Endothelial cell of umbilical vein (primary cell): ENCODE data around the gene AUTS2. TPM values are rescaled to one million over a fixed set of nuclear protein-coding genes. Genes with fewer than 3 reads are reported as not detected.

Experiments used
- BruUV-seq: library from RNA; stranded (reverse); fragments of 400-500 nt; replicated peaks from 2 replicates; lab custom pipeline; 2021; lab: Mats Ljungman, UMichigan
- CTCF ChIA-PET: fragments of 300-600, 350-600 bp; sonication (Branson Sonifier 250); formaldehyde crosslinking; loops from one replicate; lab custom pipeline; 2021; ENCODE audit warnings: antibody characterized with exemption, inconsistent platforms; lab: Charles Lee
- POLR2A ChIA-PET: fragments of 300-600, 350-600 bp; sonication (Branson Sonifier 250); formaldehyde crosslinking; loops from one replicate; lab custom pipeline; 2021; ENCODE audit warnings: antibody characterized with exemption, inconsistent platforms; lab: Charles Lee
- DNase-seq: peaks from one replicate; pipeline ENCODE4 v3.0.0-alpha.2; 2011; ENCODE audit warnings: low read depth, low spot score
- FAIRE-seq: peaks from 2 replicates; lab custom pipeline; 2011; peaks lifted over from hg19 to GRCh38; lab: Jason Lieb, UNC
- H2AFZ ChIP-seq: 2 replicates; pipeline ENCODE4 v1.6.0; 2012; ENCODE audit warnings: low read depth, low read length, control low read depth, inconsistent platforms
- H3K27ac ChIP-seq: 2 replicates; pipeline ENCODE4 v1.5.1; 2011; ENCODE audit warnings: low read depth, mild to moderate bottlenecking, control low read depth, low read length, moderate library complexity; ENCODE audit not compliant: insufficient read depth
- H3K27me3 ChIP-seq, 2 experiments: 2 replicates each; pipeline versions ENCODE4 v1.6.0 to v1.6.1; 2011; ENCODE audit warnings: low read length in 2 of 2, mixed read lengths in 1 of 2; ENCODE audit not compliant: control insufficient read depth in 2 of 2, insufficient read depth in 2 of 2
- H3K36me3 ChIP-seq, 2 experiments: 2 replicates in 1 of 2; 3 replicates in 1 of 2; pipeline ENCODE4 v1.5.1; 2011; ENCODE audit warnings: low read length in 2 of 2, mild to moderate bottlenecking in 1 of 2, moderate library complexity in 1 of 2; ENCODE audit not compliant: control insufficient read depth in 2 of 2, insufficient read depth in 2 of 2; ENCODE audit errors: extremely low read depth in 1 of 2
- H3K4me1 ChIP-seq: 3 replicates; pipeline ENCODE4 v1.5.1; 2011; ENCODE audit warnings: mild to moderate bottlenecking, low read length; ENCODE audit not compliant: control insufficient read depth, insufficient read depth; ENCODE audit errors: extremely low read depth
- H3K4me2 ChIP-seq: 2 replicates; pipeline ENCODE4 v1.6.1; 2011; ENCODE audit warnings: low read length, control low read depth, mixed read lengths; ENCODE audit not compliant: insufficient read depth
- H3K4me3 ChIP-seq, 3 experiments: fragments of 200-600 bp in 1 of 3; sonication (generic), shearing (Covaris generic) in 1 of 3; replicated peaks in 1 of 3; 2 replicates each; pipeline ENCODE4 v1.5.1; 2011 to 2016; ENCODE audit warnings: control low read depth in 3 of 3, low read length in 3 of 3, mild to moderate bottlenecking in 2 of 3, inconsistent platforms in 1 of 3, low read depth in 1 of 3, moderate library complexity in 1 of 3; ENCODE audit not compliant: insufficient read depth in 1 of 3
- H3K79me2 ChIP-seq: 2 replicates; pipeline ENCODE4 v1.6.0; 2012; ENCODE audit warnings: low read length, inconsistent platforms; ENCODE audit not compliant: control insufficient read depth, insufficient read depth
- H3K9ac ChIP-seq: replicated peaks from 2 replicates; pipeline ENCODE3; 2011; ENCODE audit warnings: low read length, control low read depth; ENCODE audit not compliant: insufficient read depth; ENCODE audit errors: extremely low read depth
- H3K9me1 ChIP-seq: replicated peaks from 3 replicates; pipeline ENCODE4 v1.6.0; 2011; ENCODE audit warnings: mild to moderate bottlenecking, low read length; ENCODE audit not compliant: control insufficient read depth, insufficient read depth; ENCODE audit errors: extremely low read depth
- H3K9me3 ChIP-seq: replicated peaks from 2 replicates; pipeline ENCODE4 v1.5.1; 2012; ENCODE audit warnings: low read length, inconsistent platforms; ENCODE audit not compliant: control insufficient read depth, insufficient read depth
- H4K20me1 ChIP-seq: replicated peaks from 2 replicates; pipeline ENCODE3; 2011; ENCODE audit warnings: mild to moderate bottlenecking, low read length; ENCODE audit not compliant: control insufficient read depth, insufficient read depth; ENCODE audit errors: extremely low read depth
- EZH2 ChIP-seq: IDR thresholded peaks from 2 replicates; pipeline ENCODE4 v1.6.1; 2012; ENCODE audit warnings: borderline replicate concordance, low read depth, mild to moderate bottlenecking, moderate library complexity, low read length, inconsistent platforms; ENCODE audit not compliant: severe bottlenecking
- FOS ChIP-seq: IDR thresholded peaks from 2 replicates; pipeline ENCODE4 v1.6.1; 2011; ENCODE audit warnings: mild to moderate bottlenecking, low read length, moderate library complexity, borderline replicate concordance; ENCODE audit not compliant: insufficient read depth
- GATA2 ChIP-seq: IDR thresholded peaks from 2 replicates; pipeline ENCODE4 v1.7.0; 2011; ENCODE audit warnings: low read depth, mild to moderate bottlenecking, moderate library complexity, mixed read lengths, low read length; ENCODE audit not compliant: insufficient read length, insufficient read depth
- JUN ChIP-seq: IDR thresholded peaks from 2 replicates; pipeline ENCODE4 v1.6.1; 2011; ENCODE audit warnings: borderline replicate concordance, low read depth; ENCODE audit not compliant: insufficient read length, insufficient read depth
- MYC ChIP-seq: IDR thresholded peaks from one replicate; pipeline ENCODE4 v1.6.1; 2011; ENCODE audit warnings: mild to moderate bottlenecking, low read depth, low read length
- POLR2A ChIP-seq: IDR thresholded peaks from 2 replicates; pipeline ENCODE4 v1.6.1; 2012; ENCODE audit warnings: low read depth, mild to moderate bottlenecking, control low read depth, low read length
- POLR2AphosphoS5 ChIP-seq: IDR thresholded peaks from 2 replicates; pipeline ENCODE4 v1.6.1; 2012; ENCODE audit warnings: low read depth, mild to moderate bottlenecking, control low read depth, low read length, moderate library complexity; ENCODE audit not compliant: insufficient read depth
- dilution Hi-C: fragments of 300-500 bp; cut with MboI; formaldehyde crosslinking; loops from one replicate; pipeline ENCODE4 v1.15.0; 2019; ENCODE audit warnings: low sequenced_read_pairs; ENCODE audit not compliant: extremely low pct_ligation_motif_present
- intact Hi-C: fragments of 100-400 bp; cut with micrococcal nuclease; formaldehyde crosslinking; loops from one replicate; pipeline ENCODE4 v1.10.0; 2022
- polyA plus RNA-seq, 4 experiments: library from polyadenylated mRNA; depleted of rRNA in 3 of 4; stranded (reverse) in 3 of 4; unstranded in 1 of 4; fragments of >200 nt; gene quantifications; 2 replicates each; pipeline versions ENCODE4 v1.2.1 to v1.2.3, GENCODE V29; 2011 to 2012; ENCODE audit warnings: missing spikeins in 1 of 4
- total RNA-seq: library from RNA; stranded (reverse); gene quantifications from 2 replicates; pipeline ENCODE4 v1.2.3, GENCODE V29; 2021
- TF ChIP-seq, protein P1 (sequence below), 2 donors: IDR thresholded peaks; 1 replicate in 1 of 2; 2 replicates in 1 of 2; pipeline ENCODE4 v1.5.1; 2011; ENCODE audit warnings: low read length in 2 of 2, mild to moderate bottlenecking in 2 of 2, moderate library complexity in 2 of 2, control low read depth in 1 of 2, inconsistent platforms in 1 of 2, low read depth in 1 of 2; ENCODE audit not compliant: insufficient read depth in 1 of 2; ENCODE audit errors: extremely low read depth in 1 of 2
- TF ChIP-seq, protein P2 (sequence below): IDR thresholded peaks from 2 replicates; pipeline ENCODE4 v1.6.1; 2011; ENCODE audit not compliant: insufficient read depth, insufficient read length

Gene AUTS2
- total and polyA plus RNA-seq, 2 donors (not counting 3 experiments of a cell fraction or from before 2014, with no cell fraction given): 0.59 to 8.0 TPM

DNA sequence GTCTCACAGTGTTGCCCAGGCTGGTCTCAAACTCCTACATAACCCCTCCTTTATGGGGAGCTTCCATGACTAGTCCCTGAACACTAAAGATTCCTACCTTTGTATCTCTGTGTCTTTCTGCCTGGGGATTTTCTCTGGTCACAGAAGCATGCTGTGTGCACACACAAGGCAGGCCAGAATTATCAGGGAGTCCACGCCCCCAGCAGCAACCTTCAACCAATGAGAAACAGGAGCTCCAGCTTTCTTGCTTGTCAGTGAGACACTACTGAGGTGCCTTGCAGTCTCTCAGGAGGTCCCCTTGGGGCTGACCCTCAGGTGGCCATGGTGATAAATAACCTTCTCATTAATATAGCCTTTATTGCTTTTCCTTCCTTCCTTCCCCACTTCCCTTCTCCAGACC, 45.1 kb upstream of the AUTS2 start:
- no peaks in the 10 kb centered on the region for H4K20me1 ChIP-seq
- no peaks in the 10 kb centered on the region for H3K9me1 ChIP-seq
- no peaks in the 10 kb centered on the region for H3K27me3 ChIP-seq
- no peak overlapping the region for H2AFZ ChIP-seq
- no TSS peak for BruUV-seq
- no peak for TF ChIP-seq EZH2
- no peak for TF ChIP-seq GATA2
- TF ChIP-seq MYC: no peak
- no peak for TF ChIP-seq FOS
- TF ChIP-seq POLR2A: no peak
- TF ChIP-seq, protein P1, sequence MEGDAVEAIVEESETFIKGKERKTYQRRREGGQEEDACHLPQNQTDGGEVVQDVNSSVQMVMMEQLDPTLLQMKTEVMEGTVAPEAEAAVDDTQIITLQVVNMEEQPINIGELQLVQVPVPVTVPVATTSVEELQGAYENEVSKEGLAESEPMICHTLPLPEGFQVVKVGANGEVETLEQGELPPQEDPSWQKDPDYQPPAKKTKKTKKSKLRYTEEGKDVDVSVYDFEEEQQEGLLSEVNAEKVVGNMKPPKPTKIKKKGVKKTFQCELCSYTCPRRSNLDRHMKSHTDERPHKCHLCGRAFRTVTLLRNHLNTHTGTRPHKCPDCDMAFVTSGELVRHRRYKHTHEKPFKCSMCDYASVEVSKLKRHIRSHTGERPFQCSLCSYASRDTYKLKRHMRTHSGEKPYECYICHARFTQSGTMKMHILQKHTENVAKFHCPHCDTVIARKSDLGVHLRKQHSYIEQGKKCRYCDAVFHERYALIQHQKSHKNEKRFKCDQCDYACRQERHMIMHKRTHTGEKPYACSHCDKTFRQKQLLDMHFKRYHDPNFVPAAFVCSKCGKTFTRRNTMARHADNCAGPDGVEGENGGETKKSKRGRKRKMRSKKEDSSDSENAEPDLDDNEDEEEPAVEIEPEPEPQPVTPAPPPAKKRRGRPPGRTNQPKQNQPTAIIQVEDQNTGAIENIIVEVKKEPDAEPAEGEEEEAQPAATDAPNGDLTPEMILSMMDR (IDR thresholded peaks at IDR 0.05; ENCODE audit: extremely low read depth in 1 of 2, insufficient read depth in 1 of 2, low read depth in 1 of 2, low read length in 2 of 2): no peak
- no peak for TF ChIP-seq JUN
- TF ChIP-seq, protein P2, sequence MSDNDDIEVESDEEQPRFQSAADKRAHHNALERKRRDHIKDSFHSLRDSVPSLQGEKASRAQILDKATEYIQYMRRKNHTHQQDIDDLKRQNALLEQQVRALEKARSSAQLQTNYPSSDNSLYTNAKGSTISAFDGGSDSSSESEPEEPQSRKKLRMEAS: no peak
- no peak for TF ChIP-seq POLR2AphosphoS5
- no peak overlapping the region for H3K4me3 ChIP-seq
- no peak overlapping the region for H3K9ac ChIP-seq
- no peaks in the 10 kb centered on the region for H3K79me2 ChIP-seq
- ChIA-PET CTCF (no interaction called here), POLR2A (no interaction called here)
- no peaks in the 10 kb centered on the region for H3K4me1 ChIP-seq
- no peak for DNase-seq
- H3K9me3 ChIP-seq: no peaks in the 10 kb centered on the region
- FAIRE-seq: no peak
- H3K36me3 ChIP-seq: no peaks in the 10 kb centered on the region
- dilution Hi-C loops: no loop called here
- H3K27ac ChIP-seq: no peak overlapping the region
- no peak overlapping the region for H3K4me2 ChIP-seq
- intact Hi-C loops: no loop called here
